ENCODE results near the gene PC.

GRCh38 chr11:66924272-66924671, 33.9 kb downstream of the PC start:
- TF ChIP-seq ZFP30 (CRISPR knock-in tag; IDR thresholded peaks at IDR 0.05), result no peak
- TF ChIP-seq CSDC2 (CRISPR knock-in tag; IDR thresholded peaks at IDR 0.05), result no peak
- no peak for TF ChIP-seq SNAI2 (CRISPR knock-in tag; IDR thresholded peaks at IDR 0.05)
- no peak for TF ChIP-seq TOX (CRISPR knock-in tag; IDR thresholded peaks at IDR 0.05; ENCODE audit: borderline replicate concordance)
- no peak for TF ChIP-seq CSRNP3 (CRISPR knock-in tag; IDR thresholded peaks at IDR 0.05)
- no peak for TF ChIP-seq POU6F1 (CRISPR knock-in tag; IDR thresholded peaks at IDR 0.05; ENCODE audit: borderline replicate concordance, low read depth)
- TF ChIP-seq PATZ1 (CRISPR knock-in tag; IDR thresholded peaks at IDR 0.05; ENCODE audit: borderline replicate concordance), result no peak
- no peak for TF ChIP-seq GLIS3 (CRISPR knock-in tag; IDR thresholded peaks at IDR 0.05)
- TF ChIP-seq TCF4 (CRISPR knock-in tag; IDR thresholded peaks at IDR 0.05; ENCODE audit: borderline replicate concordance), result no peak
- TF ChIP-seq ISL1 (CRISPR knock-in tag; IDR thresholded peaks at IDR 0.05), result no peak
- no peak for TF ChIP-seq RARB (CRISPR knock-in tag; IDR thresholded peaks at IDR 0.05)
- TF ChIP-seq PPARA (CRISPR knock-in tag; IDR thresholded peaks at IDR 0.05; ENCODE audit: borderline replicate concordance), result no peak
- no peak for TF ChIP-seq ZNF565 (CRISPR knock-in tag; conservative IDR thresholded peaks at IDR 0.05; ENCODE audit: low read depth)
- no peak for TF ChIP-seq ZC3H10 (CRISPR knock-in tag; IDR thresholded peaks at IDR 0.05)
